ENCODE measurements around the gene SLC7A14. TPM values are rescaled to one million over a fixed set of nuclear protein-coding genes. Genes with fewer than 3 reads are reported as not detected.

Gene SLC7A14
- total RNA-seq, 4 donors from 2014 or later, result under 0.01 to 0.06 (median under 0.01) TPM; not detected in 1

- no peak for ATAC-seq (ENCODE audit: low FRiP score)
- TF ChIP-seq CTCF (IDR thresholded peaks at IDR 0.05), result no peak
- DNase-seq (ENCODE audit: low spot score), result no peak
These were observed 20.8 kb upstream of the SLC7A14 start for GRCh38 chr3:170606675-170607074.

- ATAC-seq (ENCODE audit: low FRiP score) (no peak), DNase-seq (ENCODE audit: low spot score) (no peak)
- TF ChIP-seq CTCF (IDR thresholded peaks at IDR 0.05), result no peak
These were observed 19.6 kb upstream of the SLC7A14 start for GRCh38 chr3:170605490-170605889.

GRCh38 chr3:170603770-170604510 lies 18.1 kb upstream of the SLC7A14 start:
- no peak for TF ChIP-seq CTCF (IDR thresholded peaks at IDR 0.05)
- ATAC-seq (ENCODE audit: low FRiP score) (no peak), DNase-seq (ENCODE audit: low spot score) (no peak)

- ATAC-seq (ENCODE audit: low FRiP score), result no peak
- TF ChIP-seq CTCF (IDR thresholded peaks at IDR 0.05), result no peak
- DNase-seq (ENCODE audit: low spot score), result no peak
These were observed 16.7 kb upstream of the SLC7A14 start for GRCh38 chr3:170602556-170602955.

- no peak for DNase-seq (ENCODE audit: low spot score)
- ATAC-seq (ENCODE audit: low FRiP score), result no peak
- TF ChIP-seq CTCF (IDR thresholded peaks at IDR 0.05), result no peak
These were observed 14.2 kb upstream of the SLC7A14 start for GRCh38 chr3:170600005-170600624.

GRCh38 chr3:170599091-170599490 lies 13.2 kb upstream of the SLC7A14 start:
- ATAC-seq (ENCODE audit: low FRiP score) (no peak), DNase-seq (ENCODE audit: low spot score) (no peak)
- TF ChIP-seq CTCF (IDR thresholded peaks at IDR 0.05), result no peak

- DNase-seq (ENCODE audit: low spot score) (no peak), ATAC-seq (ENCODE audit: low FRiP score) (no peak)
- TF ChIP-seq CTCF (IDR thresholded peaks at IDR 0.05), result no peak
These were observed 12.2 kb upstream of the SLC7A14 start for GRCh38 chr3:170598091-170598502.
